Epithelial cell of umbilical artery (primary cell): ENCODE measurements around the gene MDH1B. TPM values are rescaled to one million over a fixed set of nuclear protein-coding genes. Genes with fewer than 3 reads are reported as not detected.

ENCODE experiments used
- total RNA-seq: library from RNA; depleted of rRNA; stranded (reverse); fragments of >200 nt; gene quantifications from 2 replicates; pipeline ENCODE4 v1.2.3, GENCODE V29; 2014

MDH1B gene
- under 0.01 and 0.61 TPM in 2 replicates for total RNA-seq

DNA sequence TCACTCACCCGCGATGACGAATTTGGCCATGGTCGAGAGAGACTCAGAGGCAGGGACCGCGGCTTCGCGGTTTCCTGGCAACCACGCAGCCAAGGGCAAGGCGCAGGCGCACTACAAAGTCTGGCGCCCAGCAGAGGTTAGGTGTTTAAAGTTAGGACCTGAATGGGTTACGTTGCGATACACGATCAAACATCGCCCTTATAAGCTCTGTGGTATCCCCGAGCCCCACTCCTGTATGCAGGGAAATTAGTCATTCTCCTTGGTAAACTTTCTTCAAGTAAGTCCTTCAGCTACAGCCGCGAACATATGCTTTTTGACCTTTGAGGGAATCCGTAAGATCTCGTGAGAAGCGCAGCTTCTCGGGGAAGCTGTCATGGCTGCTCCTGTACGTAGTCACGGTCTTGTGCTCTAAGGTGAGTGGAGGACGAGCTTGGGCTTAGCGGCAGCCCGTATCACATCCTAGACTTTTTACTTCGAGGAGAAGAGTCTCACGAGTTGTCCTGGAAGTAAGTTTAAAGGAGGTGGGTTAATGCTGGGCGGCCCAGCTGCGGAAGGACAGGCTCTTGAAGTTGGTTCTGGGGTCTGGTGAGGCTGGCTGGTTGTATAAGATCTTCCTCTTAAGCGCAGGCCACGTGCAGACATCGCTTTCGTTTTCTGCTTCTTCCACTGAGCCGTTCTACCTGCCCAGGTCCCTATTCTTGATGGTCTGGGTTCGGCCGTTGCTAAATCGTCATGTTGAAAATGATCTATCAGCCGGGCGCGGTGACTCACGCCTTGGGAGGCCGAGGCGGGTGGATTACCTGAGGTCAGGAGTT is at the start of gene MDH1B, which contains the start of gene FASTKD2:
TSS of gene MDH1B (minus strand) at position 87 of the 815 bp plus-strand sequence. CDS start at position 30, 57 bp downstream.
TSS of gene FASTKD2 (plus strand) at position 365 of the 815 bp plus-strand sequence. CDS start 1,088 bp downstream, outside the sequence.

GRCh38 chr2:206718296-206718695 is 46.8 kb downstream of the MDH1B start, which contains the start of gene DYTN:
Gene DYTN, minus strand, starts transcription at chr2:206718396. Its CDS starts 117 bp downstream, at chr2:206718279.

Other genes with a start within 250 kb of the MDH1B start
- not detected in 2 replicates for gene FAM237A, start 122.8 kb downstream of the MDH1B start, total RNA-seq
- not detected in 2 replicates for gene DYTN, start 46.9 kb downstream of the MDH1B start, total RNA-seq
- 47.7 and 80.9 TPM in 2 replicates for gene FASTKD2, start 278 bp upstream of the MDH1B start, total RNA-seq
- gene CPO, start 174.2 kb upstream of the MDH1B start, total RNA-seq = 0.32 TPM in 1 of 2 replicates, not detected in the other